ENCODE results near the gene SLC46A1. TPM values are rescaled to one million over a fixed set of nuclear protein-coding genes. Genes with fewer than 3 reads are reported as not detected.

Gene SLC46A1
- total and polyA plus RNA-seq, 9 of the 15 experiments (the other 6 are each of a cell fraction or from before 2014, with no cell fraction given): 0.24 to 5.5 (median 3.1) TPM

GRCh38 chr17:28404461-28404811 lies 1.6 kb downstream of the SLC46A1 start:
- Histone ChIP-seq H2AFZ (ENCODE audit: low read depth, low read length) (no peak overlapping the region), H3K27ac (ENCODE audit: extremely low read depth, low read depth, low read length) (no peak overlapping the region), H4K20me1 (replicated peaks; ENCODE audit: control insufficient read depth, insufficient read depth, low read length) (no peaks in the 10 kb centered on the region), H3K9ac (ENCODE audit: insufficient read depth in 1 of 2, low read depth in 2 of 2, low read length in 2 of 2) (peak overlapping the region in 1 of 2 experiments; percentile 37; a peak in 1 of 4 replicates), H3K9me3 (replicated peaks; ENCODE audit: control insufficient read depth, insufficient read depth, low read depth, low read length) (no peaks in the 10 kb centered on the region), H3K36me3 (ENCODE audit: control insufficient read depth, insufficient read depth, low read length) (peaks cover 14% of the 10 kb centered on the region; the same call in 1 of the 3 replicates), H3K4me2 (ENCODE audit: insufficient read depth, low read length) (no peak overlapping the region), H3K79me2 (ENCODE audit: control insufficient read depth, insufficient read depth, low read length) (peaks cover 2% of the 10 kb centered on the region; the same call in 1 of the 3 replicates), H3K4me1 (replicated peaks in 1 of 2; ENCODE audit: control insufficient read depth in 2 of 2, insufficient read depth in 2 of 2, low read length in 2 of 2) (peaks cover 8 to 21% of the 10 kb centered on the region in 2 experiments; a peak in 3 of 5 replicates), H3K27me3 (ENCODE audit: control insufficient read depth in 2 of 2, insufficient read depth in 2 of 2, low read length in 2 of 2) (0 out of 5 replicates have a peak, but pooled peaks cover 0 to 1% of the 10 kb centered on the region in 2 experiments), H3K9me1 (ENCODE audit: control insufficient read depth, insufficient read depth, low read length) (peaks cover 3% of the 10 kb centered on the region), H3K4me3 (no peak overlapping the region)
- in situ Hi-C loops (cut with MboI) (no loop called here), intact Hi-C loops (cut with micrococcal nuclease) (no loop called here)
- BruUV-seq (replicated peaks): no TSS peak
- no peak for DNase-seq (ENCODE audit: extremely low read depth in 1 of 4, low spot score in 3 of 4)
- ATAC-seq: no peak
- ChIA-PET POLR2A (interaction anchor here (0.6 to 2.5 kb wide), 8 partner anchors 10 to 619 kb away, joined by 3 to 8 read pairs (median 4); no protein-coding TSS in a partner anchor), CTCF (ENCODE audit: low intra/inter-chr PET ratio) (no interaction called here)
- WGBS (ENCODE audit: insufficient coverage, low coverage, missing lambda C conversion rate): 84% methylated on average over 5 of the region's 5 CpGs
- no peak for TF ChIP-seq TBP (optimal IDR thresholded peaks at IDR 0.05; ENCODE audit: low read depth, low read length)
- TF ChIP-seq STAG1 (CRISPR knock-in tag; IDR thresholded peaks at IDR 0.05; ENCODE audit: borderline replicate concordance): no peak
- TF ChIP-seq HIVEP1 (CRISPR knock-in tag; IDR thresholded peaks at IDR 0.05): no peak
- TF ChIP-seq ZNF224 (CRISPR knock-in tag; IDR thresholded peaks at IDR 0.05): no peak
- TF ChIP-seq CCAR2 (IDR thresholded peaks at IDR 0.05; ENCODE audit: low read depth, low read length): no peak
- TF ChIP-seq SRSF9 (IDR thresholded peaks at IDR 0.05; ENCODE audit: borderline replicate concordance, low read depth, low read length): no peak
- no peak for TF ChIP-seq ZNF212 (CRISPR knock-in tag; IDR thresholded peaks at IDR 0.05)
- TF ChIP-seq HDAC8 (tag; IDR thresholded peaks at IDR 0.05): no peak
- no peak for TF ChIP-seq MTA2 (IDR thresholded peaks at IDR 0.05; ENCODE audit: low read depth)
- TF ChIP-seq BRD4 (IDR thresholded peaks at IDR 0.05): no peak
- no peak for FAIRE-seq

Measured in K562 (cell line).